DND-41 (cell line): ENCODE measurements around the gene SLC10A3.

Source experiments
- EZH2 ChIP-seq: IDR thresholded peaks from 3 replicates; pipeline ENCODE4 v1.6.1; 2012; ENCODE audit warnings: borderline replicate concordance, low read depth, mild to moderate bottlenecking, moderate library complexity, low read length, inconsistent platforms; ENCODE audit not compliant: severe bottlenecking
- TF ChIP-seq, protein P1 (sequence below): IDR thresholded peaks from 2 replicates; pipeline ENCODE4 v1.5.1; 2012; ENCODE audit warnings: borderline replicate concordance, low read length, moderate library complexity, mild to moderate bottlenecking; ENCODE audit not compliant: poor library complexity, severe bottlenecking; ENCODE audit errors: extremely low read depth

DNA sequence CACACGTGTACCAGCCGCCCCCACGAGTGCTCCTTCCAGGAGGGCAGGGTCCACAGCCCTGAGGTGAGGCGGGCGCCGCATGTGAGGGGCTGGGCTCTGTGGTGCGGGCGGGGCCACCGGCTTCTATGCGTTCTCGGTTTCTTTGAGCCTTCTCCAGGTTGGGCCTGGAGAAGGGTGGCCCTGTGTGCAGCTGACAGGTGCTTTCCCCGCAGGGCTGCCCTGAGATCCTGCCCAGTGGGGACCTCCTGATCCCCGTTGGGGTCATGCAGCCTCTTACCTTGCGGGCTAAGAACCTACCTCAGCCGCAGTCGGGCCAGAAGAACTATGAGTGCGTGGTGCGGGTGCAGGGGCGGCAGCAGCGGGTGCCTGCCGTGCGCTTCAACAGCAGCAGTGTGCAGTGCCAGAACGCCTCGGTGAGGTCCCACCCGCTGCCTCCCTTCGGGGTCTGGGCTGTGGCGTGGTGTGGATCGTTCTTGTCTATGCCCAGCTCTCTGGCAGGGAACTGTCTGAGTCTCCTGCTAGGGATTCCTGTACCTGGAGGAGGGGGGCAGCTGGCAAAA is 25.5 kb downstream of the SLC10A3 start:
- TF ChIP-seq, protein P1, sequence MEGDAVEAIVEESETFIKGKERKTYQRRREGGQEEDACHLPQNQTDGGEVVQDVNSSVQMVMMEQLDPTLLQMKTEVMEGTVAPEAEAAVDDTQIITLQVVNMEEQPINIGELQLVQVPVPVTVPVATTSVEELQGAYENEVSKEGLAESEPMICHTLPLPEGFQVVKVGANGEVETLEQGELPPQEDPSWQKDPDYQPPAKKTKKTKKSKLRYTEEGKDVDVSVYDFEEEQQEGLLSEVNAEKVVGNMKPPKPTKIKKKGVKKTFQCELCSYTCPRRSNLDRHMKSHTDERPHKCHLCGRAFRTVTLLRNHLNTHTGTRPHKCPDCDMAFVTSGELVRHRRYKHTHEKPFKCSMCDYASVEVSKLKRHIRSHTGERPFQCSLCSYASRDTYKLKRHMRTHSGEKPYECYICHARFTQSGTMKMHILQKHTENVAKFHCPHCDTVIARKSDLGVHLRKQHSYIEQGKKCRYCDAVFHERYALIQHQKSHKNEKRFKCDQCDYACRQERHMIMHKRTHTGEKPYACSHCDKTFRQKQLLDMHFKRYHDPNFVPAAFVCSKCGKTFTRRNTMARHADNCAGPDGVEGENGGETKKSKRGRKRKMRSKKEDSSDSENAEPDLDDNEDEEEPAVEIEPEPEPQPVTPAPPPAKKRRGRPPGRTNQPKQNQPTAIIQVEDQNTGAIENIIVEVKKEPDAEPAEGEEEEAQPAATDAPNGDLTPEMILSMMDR: no peak
- no peak for TF ChIP-seq EZH2
